PC-3 (cell line): Measurements from ENCODE around the gene ADAMTSL1. TPM values are rescaled to one million over a fixed set of nuclear protein-coding genes. Genes with fewer than 3 reads are reported as not detected.

Source experiments
- ATAC-seq: fragments of 200-7000 bp; cut with Tn5 transposase; 2 replicates; pipeline ENCODE4 v1.9.1; 2020; ENCODE audit warnings: mild to moderate bottlenecking, moderate library complexity
- BruUV-seq: library from RNA; stranded (reverse); fragments of 400-500 nt; replicated peaks from 2 replicates; lab custom pipeline; 2021; lab: Mats Ljungman, UMichigan
- CTCF ChIA-PET: fragments of 300-600 bp; sonication (Branson Sonifier 250); formaldehyde crosslinking; loops from one replicate; lab custom pipeline; 2022; ENCODE audit warnings: antibody characterized with exemption; lab: Charles Lee
- POLR2A ChIA-PET: fragments of 300-600 bp; sonication (Branson Sonifier 250); formaldehyde crosslinking; loops from one replicate; lab custom pipeline; 2022; ENCODE audit warnings: antibody characterized with exemption; ENCODE audit not compliant: unreplicated experiment; lab: Charles Lee
- DNase-seq: peaks from one replicate; pipeline ENCODE4 v3.0.0-alpha.2; 2015
- H2AFZ ChIP-seq: fragments of 300-600 bp; sonication (generic); 2 replicates; pipeline ENCODE4 v1.6.0; 2016; ENCODE audit warnings: antibody characterized with exemption, low read length
- H3F3A ChIP-seq: fragments of 300-600 bp; sonication (generic); one replicate; pipeline ENCODE4 v1.6.0; 2017; ENCODE audit warnings: antibody characterized with exemption, low read length, control low read depth, mild to moderate bottlenecking; ENCODE audit not compliant: unreplicated experiment
- H3K27ac ChIP-seq: fragments of 300-600 bp; sonication (generic); 2 replicates; pipeline ENCODE4 v1.5.1; 2016; ENCODE audit warnings: mild to moderate bottlenecking, low read length
- H3K27me3 ChIP-seq: fragments of 300-600 bp; sonication (generic); 2 replicates; pipeline ENCODE4 v1.6.1; 2016; ENCODE audit warnings: low read length, mixed read lengths
- H3K36me3 ChIP-seq: fragments of 300-600 bp; sonication (generic); 2 replicates; pipeline ENCODE4 v1.6.1; 2016; ENCODE audit warnings: low read depth, mixed run types, low read length, mixed read lengths
- H3K4me1 ChIP-seq: fragments of 300-600 bp; sonication (generic); 2 replicates; pipeline ENCODE4 v1.5.1; 2016; ENCODE audit warnings: low read length; ENCODE audit not compliant: insufficient read depth
- H3K4me2 ChIP-seq: fragments of 300-600 bp; sonication (generic); 2 replicates; pipeline ENCODE4 v1.6.0; 2016; ENCODE audit warnings: low read length
- H3K4me3 ChIP-seq: fragments of 300-600 bp; sonication (generic); 2 replicates; pipeline ENCODE4 v1.5.1; 2016; ENCODE audit warnings: mild to moderate bottlenecking, low read length, mixed read lengths
- H3K79me2 ChIP-seq: fragments of 300-600 bp; sonication (generic); 2 replicates; pipeline ENCODE4 v1.6.1; 2017; ENCODE audit warnings: low read length, mixed read lengths
- H3K9ac ChIP-seq: fragments of 300-600 bp; sonication (generic); 2 replicates; pipeline ENCODE4 v1.6.0; 2016; ENCODE audit warnings: mild to moderate bottlenecking, low read length
- H3K9me2 ChIP-seq: fragments of 300-600 bp; sonication (generic); replicated peaks from 2 replicates; pipeline ENCODE4 v1.6.1; 2016; ENCODE audit warnings: mixed run types, low read length, mixed read lengths
- H3K9me3 ChIP-seq: fragments of 300-600 bp; sonication (generic); 2 replicates; pipeline ENCODE4 v1.6.1; 2016; ENCODE audit warnings: low read length, mixed read lengths
- H4K20me1 ChIP-seq: fragments of 300-600 bp; sonication (generic); 2 replicates; pipeline ENCODE4 v1.6.1; 2016; ENCODE audit warnings: low read length, mixed read lengths
- CTCF ChIP-seq: fragments of 300-600 bp; sonication (generic); conservative IDR thresholded peaks from 2 replicates; pipeline ENCODE4 v1.5.1; 2017; ENCODE audit warnings: antibody characterized with exemption, low read depth, mild to moderate bottlenecking, low read length
- EZH2 ChIP-seq: fragments of 300-600 bp; sonication (generic); IDR thresholded peaks from one replicate; pipeline ENCODE4 v1.6.1; 2017; ENCODE audit warnings: antibody characterized with exemption, mild to moderate bottlenecking, low read length; ENCODE audit not compliant: unreplicated experiment
- EZH2phosphoT487 ChIP-seq: fragments of 300-600 bp; sonication (generic); IDR thresholded peaks from 2 replicates; pipeline ENCODE4 v1.6.1; 2018; ENCODE audit warnings: mild to moderate bottlenecking, antibody characterized with exemption, low read length, borderline replicate concordance
- intact Hi-C: fragments of 100-400 bp; cut with micrococcal nuclease; formaldehyde crosslinking; loops from 2 replicates; pipeline ENCODE4 v1.9.0; 2023
- total RNA-seq: library from RNA; depleted of rRNA; stranded (reverse); fragments of >200 nt; gene quantifications from 2 replicates; pipeline ENCODE4 v1.2.3, GENCODE V29; 2014

Gene ADAMTSL1
- total RNA-seq, 1 experiment from 2014 or later: 0.26 TPM

GRCh38 chr9:18798508-18799290 is 324.7 kb downstream of the ADAMTSL1 start:
- no TSS peak for BruUV-seq
- intact Hi-C loops: no loop called here
- Histone ChIP-seq H3K4me3 (no peak overlapping the region), H3K9ac (no peak overlapping the region), H2AFZ (no peak overlapping the region), H3K36me3 (no peaks in the 10 kb centered on the region), H3K9me3 (no peaks in the 10 kb centered on the region), H3K27me3 (no peaks in the 10 kb centered on the region), H3K27ac (no peak overlapping the region), H3K4me2 (no peak overlapping the region), H3K4me1 (no peaks in the 10 kb centered on the region), H3F3A (no peaks in the 10 kb centered on the region), H3K79me2 (no peaks in the 10 kb centered on the region), H3K9me2 (no peaks in the 10 kb centered on the region), H4K20me1 (no peaks in the 10 kb centered on the region)
- POLR2A ChIA-PET: interaction anchor here (0.6 kb wide), 1 partner anchor 181 kb away, joined by 4 read pairs; no protein-coding TSS in a partner anchor
- CTCF ChIA-PET: no interaction called here
- no peak for ATAC-seq
- TF ChIP-seq EZH2phosphoT487: no peak
- TF ChIP-seq EZH2: no peak
- TF ChIP-seq CTCF: no peak
- DNase-seq: no peak

- TF ChIP-seq CTCF: no peak
- no peak for TF ChIP-seq EZH2phosphoT487
- no peak for TF ChIP-seq EZH2
These were observed 325.5 kb downstream of the ADAMTSL1 start for GRCh38 chr9:18799428-18799827.

DNA sequence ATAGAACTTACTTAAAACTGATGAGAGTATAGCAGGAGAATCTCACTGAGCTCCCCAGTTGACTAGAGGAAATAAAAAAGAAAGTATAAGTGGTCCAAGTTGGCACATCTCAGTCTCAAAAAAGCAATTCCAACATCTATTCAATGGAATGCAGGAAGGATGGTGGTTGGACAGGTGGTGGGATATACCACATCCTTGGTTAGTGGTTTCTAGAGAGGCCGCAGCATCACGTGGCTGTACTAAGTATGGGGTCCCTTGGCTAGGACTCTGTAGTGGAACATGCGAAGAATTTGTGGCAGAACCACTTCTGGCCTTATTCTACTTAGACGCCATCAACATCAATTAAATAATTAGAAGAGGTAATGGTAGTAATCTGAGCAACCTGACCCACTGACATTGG is 326.6 kb downstream of the ADAMTSL1 start:
- Histone ChIP-seq H3K36me3 (no peaks in the 10 kb centered on the region), H2AFZ (no peak overlapping the region), H3K9me3 (no peaks in the 10 kb centered on the region), H3K4me1 (no peaks in the 10 kb centered on the region), H3K79me2 (no peaks in the 10 kb centered on the region), H3K9ac (no peak overlapping the region), H4K20me1 (no peaks in the 10 kb centered on the region), H3F3A (no peaks in the 10 kb centered on the region), H3K4me3 (no peak overlapping the region), H3K27ac (no peak overlapping the region), H3K9me2 (no peaks in the 10 kb centered on the region), H3K4me2 (no peak overlapping the region), H3K27me3 (no peaks in the 10 kb centered on the region)
- ChIA-PET CTCF (no interaction called here), POLR2A (interaction anchor here (0.7 kb wide), 1 partner anchor 80 kb away, joined by 13 read pairs; no protein-coding TSS in a partner anchor)
- intact Hi-C loops: no loop called here
- TF ChIP-seq CTCF (no peak), EZH2 (no peak), EZH2phosphoT487 (no peak)
- no peak for ATAC-seq
- BruUV-seq: no TSS peak
- no peak for DNase-seq

More at GRCh38 chr9:18799428-18799827, 325.5 kb downstream of the ADAMTSL1 start:
- Histone ChIP-seq H3K9me3 (no peaks in the 10 kb centered on the region), H3K36me3 (no peaks in the 10 kb centered on the region), H3K4me2 (no peak overlapping the region), H4K20me1 (no peaks in the 10 kb centered on the region), H3K27ac (no peak overlapping the region), H2AFZ (no peak overlapping the region), H3K9ac (no peak overlapping the region), H3K79me2 (no peaks in the 10 kb centered on the region), H3K4me3 (no peak overlapping the region), H3K27me3 (no peaks in the 10 kb centered on the region), H3K4me1 (no peaks in the 10 kb centered on the region), H3K9me2 (no peaks in the 10 kb centered on the region), H3F3A (no peaks in the 10 kb centered on the region)
- no peak for DNase-seq
- intact Hi-C loops: no loop called here
- no peak for ATAC-seq
- ChIA-PET CTCF (no interaction called here), POLR2A (interaction anchor here (0.6 kb wide), 1 partner anchor 180 kb away, joined by 4 read pairs; no protein-coding TSS in a partner anchor)
- no TSS peak for BruUV-seq
